NB4 (cell line): Measurements from ENCODE around the gene RASGEF1C.

Experiments
- TF ChIP-seq, protein P1 (sequence below): IDR thresholded peaks from one replicate; pipeline ENCODE4 v1.5.1; 2012; ENCODE audit warnings: low read depth, low read length
- TF ChIP-seq, protein P2 (sequence below): IDR thresholded peaks from 2 replicates; pipeline ENCODE4 v1.6.1; 2011; ENCODE audit warnings: low read depth, low read length

DNA sequence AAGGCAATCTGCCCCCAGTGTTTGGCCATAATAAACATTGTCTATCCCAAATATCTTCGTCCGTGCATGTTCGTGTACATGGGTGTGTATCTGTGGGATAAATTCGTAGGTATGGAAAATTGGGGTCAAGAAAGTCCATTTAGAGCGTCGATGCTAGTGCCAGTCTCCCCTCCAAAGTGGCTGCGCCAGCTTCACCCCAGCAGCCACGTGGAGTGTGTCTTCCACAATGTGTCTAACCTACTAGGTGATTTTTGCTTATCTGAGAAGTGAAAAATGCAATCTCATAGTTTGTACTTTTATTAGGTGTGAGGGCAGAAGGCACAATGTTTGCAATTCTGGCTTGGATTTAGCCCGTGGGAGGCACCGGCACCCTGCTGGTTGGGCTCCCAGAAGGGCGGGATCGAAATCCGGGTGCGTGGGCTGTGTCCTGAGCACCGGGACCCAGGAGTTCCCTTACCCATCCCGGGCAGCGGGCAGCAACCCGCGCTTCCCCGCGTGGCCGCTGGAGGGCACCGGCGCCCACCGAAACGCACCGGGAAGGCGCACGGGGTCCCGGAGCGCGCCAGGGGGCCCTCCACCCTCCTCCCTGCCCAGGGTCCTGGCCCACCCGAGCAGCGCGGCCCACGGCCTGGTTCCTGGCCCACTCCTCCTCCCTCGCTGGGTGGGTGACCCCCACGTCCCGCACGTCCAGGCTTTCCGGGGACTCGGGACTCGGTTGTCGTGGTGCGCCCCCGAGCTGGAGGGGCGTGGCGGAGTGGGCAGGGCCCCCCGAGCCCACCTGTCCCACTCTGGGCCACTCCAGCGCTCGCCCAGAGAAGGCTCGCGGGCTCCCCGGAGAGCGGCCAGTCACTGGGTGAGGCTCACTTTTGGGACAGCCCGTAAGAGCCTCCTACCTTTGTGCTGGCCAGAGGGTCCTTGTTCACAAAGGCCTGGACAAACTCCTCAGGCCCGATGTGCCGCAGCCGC is 82.0 kb downstream of the RASGEF1C start:
- TF ChIP-seq, protein P1, sequence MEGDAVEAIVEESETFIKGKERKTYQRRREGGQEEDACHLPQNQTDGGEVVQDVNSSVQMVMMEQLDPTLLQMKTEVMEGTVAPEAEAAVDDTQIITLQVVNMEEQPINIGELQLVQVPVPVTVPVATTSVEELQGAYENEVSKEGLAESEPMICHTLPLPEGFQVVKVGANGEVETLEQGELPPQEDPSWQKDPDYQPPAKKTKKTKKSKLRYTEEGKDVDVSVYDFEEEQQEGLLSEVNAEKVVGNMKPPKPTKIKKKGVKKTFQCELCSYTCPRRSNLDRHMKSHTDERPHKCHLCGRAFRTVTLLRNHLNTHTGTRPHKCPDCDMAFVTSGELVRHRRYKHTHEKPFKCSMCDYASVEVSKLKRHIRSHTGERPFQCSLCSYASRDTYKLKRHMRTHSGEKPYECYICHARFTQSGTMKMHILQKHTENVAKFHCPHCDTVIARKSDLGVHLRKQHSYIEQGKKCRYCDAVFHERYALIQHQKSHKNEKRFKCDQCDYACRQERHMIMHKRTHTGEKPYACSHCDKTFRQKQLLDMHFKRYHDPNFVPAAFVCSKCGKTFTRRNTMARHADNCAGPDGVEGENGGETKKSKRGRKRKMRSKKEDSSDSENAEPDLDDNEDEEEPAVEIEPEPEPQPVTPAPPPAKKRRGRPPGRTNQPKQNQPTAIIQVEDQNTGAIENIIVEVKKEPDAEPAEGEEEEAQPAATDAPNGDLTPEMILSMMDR: peak; percentile 53
- TF ChIP-seq, protein P2, sequence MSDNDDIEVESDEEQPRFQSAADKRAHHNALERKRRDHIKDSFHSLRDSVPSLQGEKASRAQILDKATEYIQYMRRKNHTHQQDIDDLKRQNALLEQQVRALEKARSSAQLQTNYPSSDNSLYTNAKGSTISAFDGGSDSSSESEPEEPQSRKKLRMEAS: no peak
